ENCODE data around the gene TRIM15.

The TRIM15 gene

GRCh38 chr6:30213957-30214656, 50.8 kb downstream of the TRIM15 start:
- no peaks in the 10 kb centered on the region for H3K27me3 ChIP-seq (ENCODE audit: insufficient read depth, low read length)
- H2AFZ ChIP-seq (ENCODE audit: low read length), result no peak overlapping the region
- no peaks in the 10 kb centered on the region for H3K9me3 ChIP-seq (ENCODE audit: low read length)
- H3K9me2 ChIP-seq (ENCODE audit: low read depth, low read length), result no peaks in the 10 kb centered on the region
- no peaks in the 10 kb centered on the region for H3F3A ChIP-seq (ENCODE audit: insufficient read depth, low read length)
- H4K20me1 ChIP-seq (ENCODE audit: insufficient read depth, low read length), result no peaks in the 10 kb centered on the region
- TF ChIP-seq EZH2 (IDR thresholded peaks at IDR 0.05; ENCODE audit: borderline replicate concordance, low read length) (no peak), CTCF (IDR thresholded peaks at IDR 0.05; ENCODE audit: low read length) (no peak; the same call in 1 of the 2 replicates)
- peaks cover 51% of the 10 kb centered on the region for H3K4me1 ChIP-seq (ENCODE audit: insufficient read depth, low read length, severe bottlenecking)
- H3K79me2 ChIP-seq (ENCODE audit: insufficient read depth, low read length), result peaks cover 33% of the 10 kb centered on the region
- peak overlapping the region; percentile 71 for H3K4me2 ChIP-seq (ENCODE audit: low read length)
- H3K27ac ChIP-seq (ENCODE audit: low read depth, low read length, poor library complexity, severe bottlenecking), result peak overlapping the region; percentile 93
- H3K4me3 ChIP-seq (ENCODE audit: low read depth, low read length, poor library complexity, severe bottlenecking), result peak overlapping the region; percentile 88
- H3K36me3 ChIP-seq (ENCODE audit: insufficient read depth, low read length), result peaks cover 4% of the 10 kb centered on the region; the same call in 1 of the 2 replicates
- peak overlapping the region; percentile 81 for H3K9ac ChIP-seq (ENCODE audit: low read length)

DNA sequence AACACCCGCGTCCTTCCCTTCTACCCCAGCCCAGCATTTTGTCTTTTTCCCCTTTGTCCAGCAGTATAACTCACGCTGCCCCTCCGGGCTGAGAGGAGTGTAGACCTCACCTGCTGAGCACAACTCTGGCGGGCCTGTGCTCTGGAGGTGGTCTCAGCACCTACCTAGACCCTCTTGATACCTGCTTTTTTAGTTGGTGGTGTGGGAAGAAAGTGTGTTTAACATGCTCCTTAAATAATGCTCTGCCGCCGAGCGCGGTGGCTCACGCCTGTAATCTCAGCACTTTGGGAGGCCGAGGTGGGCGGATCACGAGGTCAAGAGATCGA, 51.3 kb downstream of the TRIM15 start:
- H3K9ac ChIP-seq (ENCODE audit: low read length), result peak overlapping the region; percentile 81
- no peaks in the 10 kb centered on the region for H4K20me1 ChIP-seq (ENCODE audit: insufficient read depth, low read length)
- no peaks in the 10 kb centered on the region for H3K9me2 ChIP-seq (ENCODE audit: low read depth, low read length)
- H3K36me3 ChIP-seq (ENCODE audit: insufficient read depth, low read length), result no peaks in the 10 kb centered on the region
- peaks cover 47% of the 10 kb centered on the region for H3K4me1 ChIP-seq (ENCODE audit: insufficient read depth, low read length, severe bottlenecking)
- H3K9me3 ChIP-seq (ENCODE audit: low read length), result no peaks in the 10 kb centered on the region
- H3F3A ChIP-seq (ENCODE audit: insufficient read depth, low read length), result no peaks in the 10 kb centered on the region
- peak overlapping the region; percentile 71 for H3K4me2 ChIP-seq (ENCODE audit: low read length)
- no peak overlapping the region for H2AFZ ChIP-seq (ENCODE audit: low read length)
- peak overlapping the region; percentile 93 for H3K27ac ChIP-seq (ENCODE audit: low read depth, low read length, poor library complexity, severe bottlenecking)
- H3K27me3 ChIP-seq (ENCODE audit: insufficient read depth, low read length), result no peaks in the 10 kb centered on the region
- TF ChIP-seq CTCF (IDR thresholded peaks at IDR 0.05; ENCODE audit: low read length) (no peak), EZH2 (IDR thresholded peaks at IDR 0.05; ENCODE audit: borderline replicate concordance, low read length) (no peak)
- peak overlapping the region; percentile 88 for H3K4me3 ChIP-seq (ENCODE audit: low read depth, low read length, poor library complexity, severe bottlenecking)
- peaks cover 29% of the 10 kb centered on the region for H3K79me2 ChIP-seq (ENCODE audit: insufficient read depth, low read length)

- H3K9ac ChIP-seq (ENCODE audit: low read length), result no peak overlapping the region
- H2AFZ ChIP-seq (ENCODE audit: low read length), result no peak overlapping the region
- no peaks in the 10 kb centered on the region for H3F3A ChIP-seq (ENCODE audit: insufficient read depth, low read length)
- TF ChIP-seq EZH2 (IDR thresholded peaks at IDR 0.05; ENCODE audit: borderline replicate concordance, low read length) (no peak), CTCF (IDR thresholded peaks at IDR 0.05; ENCODE audit: low read length) (no peak)
- H3K27me3 ChIP-seq (ENCODE audit: insufficient read depth, low read length), result no peaks in the 10 kb centered on the region
- no peak overlapping the region for H3K4me2 ChIP-seq (ENCODE audit: low read length)
- peaks cover 35% of the 10 kb centered on the region for H3K4me1 ChIP-seq (ENCODE audit: insufficient read depth, low read length, severe bottlenecking)
- H3K27ac ChIP-seq (ENCODE audit: low read depth, low read length, poor library complexity, severe bottlenecking), result peak overlapping the region; percentile 10
- H4K20me1 ChIP-seq (ENCODE audit: insufficient read depth, low read length), result no peaks in the 10 kb centered on the region
- H3K79me2 ChIP-seq (ENCODE audit: insufficient read depth, low read length), result peaks cover 18% of the 10 kb centered on the region
- H3K9me2 ChIP-seq (ENCODE audit: low read depth, low read length), result no peaks in the 10 kb centered on the region
- no peak overlapping the region for H3K4me3 ChIP-seq (ENCODE audit: low read depth, low read length, poor library complexity, severe bottlenecking)
- H3K36me3 ChIP-seq (ENCODE audit: insufficient read depth, low read length), result no peaks in the 10 kb centered on the region
- no peaks in the 10 kb centered on the region for H3K9me3 ChIP-seq (ENCODE audit: low read length)
These were observed 52.8 kb downstream of the TRIM15 start for GRCh38 chr6:30216096-30216495.
